GM19324 (cell line): ENCODE measurements around the gene CD300LG.
"Not testable (repeated sequence)": the region's sequence is repeated elsewhere in the genome, so short reads cannot be mapped to it uniquely, and the experiment has no call there.

Experiments used
- ATAC-seq: cut with Tn5 transposase; IDR thresholded peaks from one replicate; pipeline ENCODE4 v1.9.1; 2021; ENCODE audit warnings: mild to moderate bottlenecking, moderate library complexity; ENCODE audit not compliant: unreplicated experiment, low FRiP score

The CD300LG gene

GRCh38 chr17:43849116-43849515 lies 2.1 kb downstream of the CD300LG start:
- no peak for ATAC-seq

DNA sequence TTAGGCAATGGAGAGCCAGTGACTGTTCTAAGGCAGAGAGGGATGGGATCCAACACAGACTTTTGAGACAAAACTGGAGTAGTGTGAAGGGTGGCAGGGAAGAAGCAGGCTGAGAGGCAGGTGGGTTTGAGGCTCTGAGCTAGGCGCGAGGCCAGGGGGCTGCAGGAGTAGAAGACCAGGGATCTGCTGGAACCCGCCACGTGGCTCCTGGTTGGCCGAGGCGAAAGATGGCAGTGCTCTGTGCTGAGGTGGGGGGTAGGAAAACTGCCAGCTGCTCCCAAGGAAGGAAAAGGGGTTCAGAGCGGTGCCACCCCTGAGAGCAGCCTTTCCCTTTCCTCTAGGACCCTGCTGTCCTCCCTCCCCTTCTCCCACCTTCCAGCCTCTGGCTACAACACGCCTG lies 5.6 kb downstream of the CD300LG start:
- no peak for ATAC-seq

GRCh38 chr17:43853546-43853945 lies 6.6 kb downstream of the CD300LG start:
- ATAC-seq: no peak

- ATAC-seq: no peak
Measured at GRCh38 chr17:43854498-43854897, 7.5 kb downstream of the CD300LG start.

DNA sequence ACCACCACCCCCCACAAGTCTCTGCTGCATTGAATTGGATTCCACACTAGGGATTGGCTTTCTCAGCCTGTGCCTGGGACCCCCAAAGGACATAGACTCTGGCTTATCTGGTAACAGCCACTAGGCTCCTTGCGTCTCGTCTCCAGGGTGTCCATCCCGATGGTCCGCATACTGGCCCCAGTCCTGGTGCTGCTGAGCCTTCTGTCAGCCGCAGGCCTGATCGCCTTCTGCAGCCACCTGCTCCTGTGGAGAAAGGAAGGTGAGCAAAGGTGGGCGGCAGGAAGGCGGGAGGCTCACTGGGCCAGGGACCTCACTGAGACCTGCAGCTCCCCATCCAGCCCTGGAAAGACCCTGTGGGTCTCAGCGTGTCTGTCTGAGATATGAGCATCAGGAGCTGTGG lies 8.1 kb downstream of the CD300LG start:
- no peak for ATAC-seq

GRCh38 chr17:43856141-43856540 lies 9.2 kb downstream of the CD300LG start:
- ATAC-seq: no peak

DNA sequence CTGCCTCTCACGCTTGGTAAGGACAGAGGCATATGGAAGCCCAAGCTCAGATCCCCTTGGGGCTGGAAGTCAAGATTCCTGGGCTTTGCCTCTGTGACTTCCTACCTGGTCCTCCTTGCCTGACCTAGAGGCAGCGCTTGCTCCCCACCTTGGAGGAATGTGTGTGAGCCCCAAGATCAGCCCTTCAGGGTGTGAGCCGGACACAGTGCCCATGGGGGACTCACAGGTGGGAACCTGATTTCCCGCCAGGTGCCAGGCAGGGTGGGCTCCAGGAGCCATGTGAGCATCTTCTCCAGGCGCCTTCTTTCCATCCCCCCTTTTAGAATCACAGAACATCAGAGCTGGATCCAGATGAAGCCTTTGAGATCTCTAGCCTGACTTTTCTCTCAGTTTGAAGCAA lies 10.2 kb downstream of the CD300LG start:
- no peak for ATAC-seq

DNA sequence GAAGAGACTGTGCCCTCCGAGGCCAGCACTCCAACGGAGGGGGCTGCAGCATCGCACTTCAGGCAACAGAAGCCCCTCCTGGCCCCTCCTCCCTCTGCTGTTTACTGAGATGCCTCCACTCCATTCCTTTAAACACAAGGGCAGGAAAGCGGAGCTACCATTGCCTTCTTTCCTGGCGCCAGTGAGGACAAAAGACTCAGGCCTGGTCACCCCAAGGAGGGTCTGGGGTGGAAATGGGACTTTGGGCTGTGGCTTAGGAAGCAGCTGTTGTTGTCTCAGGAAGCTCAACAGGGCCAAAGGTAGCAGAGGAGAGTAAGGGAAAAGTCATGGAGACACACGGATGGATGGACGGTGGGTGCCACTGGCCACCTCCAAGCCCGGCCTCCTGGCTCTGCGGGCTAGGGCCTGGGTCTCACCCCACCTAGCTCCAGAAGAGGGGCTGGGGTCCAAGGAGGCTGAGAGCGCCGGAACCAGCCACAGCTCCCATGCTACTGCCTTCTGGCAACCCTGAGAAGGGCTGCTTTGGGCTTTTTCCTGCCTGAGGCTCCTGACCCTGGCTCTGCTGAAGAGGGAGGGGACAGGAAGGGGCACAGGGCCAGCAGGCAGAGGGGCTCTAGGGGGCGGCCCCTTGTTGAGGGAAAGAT lies 11.1 kb downstream of the CD300LG start:
- ATAC-seq: no peak

GRCh38 chr17:43860077-43860725 lies 13.2 kb downstream of the CD300LG start:
- no peak for ATAC-seq

- ATAC-seq: no peak
Measured at GRCh38 chr17:43860927-43861622, 14.1 kb downstream of the CD300LG start.

- ATAC-seq: no peak
Measured at GRCh38 chr17:43861960-43862359, 15.0 kb downstream of the CD300LG start.

GRCh38 chr17:43864161-43864984 lies 17.4 kb downstream of the CD300LG start:
- ATAC-seq: no peak

GRCh38 chr17:43868226-43868994 lies 21.4 kb downstream of the CD300LG start:
- ATAC-seq: no peak

- ATAC-seq: not testable (repeated sequence)
Measured at GRCh38 chr17:43869031-43869430, 22.1 kb downstream of the CD300LG start.

GRCh38 chr17:43871946-43872690 lies 25.1 kb downstream of the CD300LG start:
- ATAC-seq: no peak

GRCh38 chr17:43873091-43873490 lies 26.1 kb downstream of the CD300LG start:
- ATAC-seq: no peak

- no peak for ATAC-seq
Measured at GRCh38 chr17:43873815-43874214, 26.8 kb downstream of the CD300LG start.

- ATAC-seq: no peak
Measured at GRCh38 chr17:43874293-43874692, 27.3 kb downstream of the CD300LG start.

- ATAC-seq: no peak
Measured at GRCh38 chr17:43875476-43876147, 28.6 kb downstream of the CD300LG start.
